ENCODE measurements around the gene STX18.
"Not testable (repeated sequence)": the region's sequence is repeated elsewhere in the genome, so short reads cannot be mapped to it uniquely, and the experiment has no call there.

Gene STX18

GRCh38 chr4:4422856-4423499, 118.9 kb downstream of the STX18 start:
- DNase-seq (ENCODE audit: extremely low read depth in 1 of 2, low read depth in 1 of 2), result no peak

DNA sequence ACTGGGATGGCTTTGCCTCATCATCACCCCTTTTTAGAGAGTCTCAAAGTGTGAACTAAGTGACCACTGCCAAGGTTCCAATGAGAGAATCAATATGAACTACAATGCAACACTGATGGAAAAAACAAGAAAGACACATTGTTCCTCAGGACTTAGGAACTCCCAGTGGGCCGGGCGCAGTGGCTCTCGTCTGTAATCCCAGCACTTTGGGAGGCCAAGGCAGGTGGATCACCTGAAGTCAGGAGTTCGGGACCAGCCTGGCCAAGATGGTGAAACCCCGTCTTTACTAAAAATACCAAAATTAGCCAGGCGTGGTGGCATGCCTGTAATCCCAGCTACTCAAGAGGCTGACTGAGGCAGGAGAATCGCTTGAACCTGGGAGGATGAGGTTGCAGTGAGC, 119.7 kb downstream of the STX18 start:
- not testable (repeated sequence) for DNase-seq (ENCODE audit: extremely low read depth in 1 of 2, low read depth in 1 of 2)

GRCh38 chr4:4421356-4421755, 120.5 kb downstream of the STX18 start:
- DNase-seq (ENCODE audit: extremely low read depth in 1 of 2, low read depth in 1 of 2), result no peak

DNA sequence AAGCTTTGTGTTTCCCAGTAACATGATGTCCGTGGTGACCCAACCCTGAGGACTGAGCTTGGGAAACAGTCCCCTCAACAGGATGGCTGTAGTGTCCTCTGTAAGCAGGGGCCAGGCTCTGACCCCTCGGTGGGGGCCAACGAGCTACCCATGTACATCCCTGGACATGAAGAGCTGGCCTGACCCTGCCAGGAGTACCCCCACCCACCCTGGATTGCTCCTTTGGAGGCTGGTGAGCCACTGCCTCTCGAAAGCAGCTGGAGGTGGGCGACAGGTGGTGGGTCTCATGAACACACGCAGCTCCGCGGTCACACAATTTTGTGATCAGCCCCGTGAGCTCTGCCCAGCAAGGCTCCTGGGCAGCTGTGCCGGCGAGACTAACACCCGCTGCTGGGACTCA, 121.4 kb downstream of the STX18 start:
- no peak for DNase-seq (ENCODE audit: extremely low read depth in 1 of 2, low read depth in 1 of 2)

DNA sequence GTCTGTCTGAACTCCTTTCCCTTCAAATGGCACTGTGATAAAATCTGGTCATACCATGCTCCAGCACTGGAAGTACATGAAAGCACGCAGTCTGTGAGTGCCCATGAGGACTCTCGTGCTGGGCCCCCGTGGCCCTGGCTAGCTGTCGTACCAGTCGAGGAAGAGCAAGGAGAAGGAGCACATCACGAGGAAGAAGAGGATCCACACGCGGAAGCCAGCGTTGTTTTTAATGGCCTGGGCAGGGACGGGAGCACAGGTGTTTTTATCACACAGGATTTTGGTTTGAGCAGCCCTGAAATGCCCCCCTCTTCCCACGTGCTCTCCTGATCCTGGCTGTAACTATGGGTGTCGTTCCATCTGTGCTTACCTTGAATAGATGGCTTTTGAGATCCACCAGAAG, 122.0 kb downstream of the STX18 start:
- DNase-seq (ENCODE audit: extremely low read depth in 1 of 2, low read depth in 1 of 2), result no peak

DNA sequence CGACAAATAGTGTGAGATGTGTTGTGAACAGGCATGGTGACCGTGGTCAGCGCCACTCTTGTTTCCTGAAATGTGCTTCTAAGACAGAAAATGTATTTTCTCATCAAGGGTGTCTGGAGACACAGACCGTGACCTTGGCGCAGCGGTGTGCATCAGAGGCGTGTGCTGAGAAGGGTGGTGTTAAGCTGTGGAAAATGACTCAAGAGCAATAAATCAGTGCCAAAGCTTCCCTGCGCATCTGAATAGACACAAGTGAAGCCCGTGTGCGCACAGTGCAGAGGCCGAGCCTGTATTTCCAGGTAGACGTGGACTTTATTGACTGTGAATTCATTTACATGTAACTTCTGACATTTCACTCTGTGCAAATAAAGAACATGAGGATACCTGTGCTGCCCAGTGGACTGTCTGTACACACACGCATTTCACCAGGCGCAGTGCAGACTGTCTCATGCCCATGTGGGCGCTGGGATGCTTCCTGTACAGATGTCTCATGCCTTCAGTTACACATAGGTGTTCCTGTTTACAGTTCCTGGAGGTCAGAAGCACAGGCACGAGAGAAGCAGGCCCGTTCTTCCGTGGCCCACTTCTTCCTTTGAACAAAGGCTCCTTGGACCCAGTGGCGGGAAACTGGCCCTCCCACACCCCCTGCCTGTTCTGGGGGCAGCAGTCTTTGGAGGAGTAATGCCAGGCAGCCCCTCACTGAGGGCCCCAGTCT, 123.0 kb downstream of the STX18 start:
- DNase-seq (ENCODE audit: extremely low read depth in 1 of 2, low read depth in 1 of 2), result no peak

- no peak for DNase-seq (ENCODE audit: extremely low read depth in 1 of 2, low read depth in 1 of 2)
Measured at GRCh38 chr4:4417886-4418285, 124.0 kb downstream of the STX18 start.

DNA sequence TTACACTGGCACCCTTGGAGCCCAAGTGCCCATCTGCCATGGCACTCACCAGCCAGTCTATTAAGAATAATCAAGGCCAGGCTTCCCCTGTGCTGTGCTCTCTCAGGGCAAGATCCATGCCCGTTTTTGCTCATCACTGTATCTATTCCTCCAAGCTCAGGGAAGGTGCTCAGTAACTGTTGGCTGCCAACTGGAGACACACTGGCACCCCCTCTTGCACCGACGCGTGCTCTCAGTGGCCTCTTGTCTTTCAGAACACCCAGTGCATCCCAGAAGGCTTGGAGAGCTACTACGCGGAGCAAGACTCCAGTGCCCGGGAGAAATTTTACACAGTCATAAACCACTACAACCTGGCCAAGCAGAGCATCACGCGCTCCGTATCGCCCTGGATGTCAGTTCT, 124.9 kb downstream of the STX18 start:
- no peak for DNase-seq (ENCODE audit: extremely low read depth in 1 of 2, low read depth in 1 of 2)

GRCh38 chr4:4415806-4416805, 125.7 kb downstream of the STX18 start:
- no peak for DNase-seq (ENCODE audit: extremely low read depth in 1 of 2, low read depth in 1 of 2)

- DNase-seq (ENCODE audit: extremely low read depth in 1 of 2, low read depth in 1 of 2), result no peak
Measured at GRCh38 chr4:4415107-4415805, 126.6 kb downstream of the STX18 start.

GRCh38 chr4:4413806-4414205, 128.0 kb downstream of the STX18 start:
- no peak for DNase-seq (ENCODE audit: extremely low read depth in 1 of 2, low read depth in 1 of 2)

DNA sequence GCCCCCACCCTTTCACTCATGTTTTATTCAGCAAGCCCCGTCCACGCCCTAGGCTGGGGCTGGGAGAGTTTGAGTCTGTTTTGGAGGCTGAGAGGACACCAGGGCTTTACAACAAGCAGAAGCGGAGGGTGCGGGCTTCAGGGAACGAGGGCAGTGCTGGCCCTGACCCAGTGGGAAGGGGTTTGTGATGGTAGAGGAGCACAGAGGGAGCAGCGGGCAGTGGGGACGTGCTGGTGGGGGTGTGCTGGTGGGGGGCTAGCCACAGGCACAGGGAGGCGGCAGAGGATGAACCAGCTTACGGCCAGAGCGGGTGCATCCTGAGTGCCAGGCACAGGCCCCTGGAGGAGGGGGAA, 128.5 kb downstream of the STX18 start:
- no peak for DNase-seq (ENCODE audit: extremely low read depth in 1 of 2, low read depth in 1 of 2)

DNA sequence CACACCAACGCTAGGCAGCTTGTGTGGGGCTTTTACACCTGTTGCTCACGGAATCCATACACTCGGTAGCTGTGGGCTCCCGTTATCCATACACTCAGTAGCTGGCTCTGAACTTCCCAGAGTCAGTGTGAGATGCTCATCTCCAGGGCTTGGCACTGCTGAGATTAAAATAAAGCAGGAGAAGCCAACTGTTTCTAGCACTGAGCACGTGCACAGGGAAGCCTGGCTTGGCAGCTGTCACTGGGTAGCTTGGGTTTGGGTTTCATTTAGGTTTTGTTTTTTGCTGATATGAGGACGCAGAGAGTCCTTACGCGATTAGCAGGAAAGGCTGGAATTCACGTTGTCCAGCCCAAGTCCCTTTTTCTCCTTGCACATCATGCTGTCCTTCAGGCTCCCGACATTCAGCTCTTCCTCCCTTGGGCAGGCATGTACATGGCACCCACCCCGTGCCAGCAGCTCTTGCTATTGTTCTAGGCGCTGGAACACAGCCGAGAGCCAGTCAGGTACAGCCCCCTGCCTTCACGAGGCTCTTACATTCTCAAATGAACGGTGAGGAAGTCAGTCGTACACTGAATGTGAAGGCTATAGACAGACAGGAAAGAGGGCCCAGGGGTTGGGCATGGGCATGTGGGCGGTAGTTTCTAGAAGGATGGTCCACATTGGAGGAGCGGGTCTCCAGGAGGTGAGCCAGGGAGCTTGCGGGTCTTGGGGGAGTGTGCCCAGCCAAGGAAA, 129.0 kb downstream of the STX18 start:
- DNase-seq (ENCODE audit: extremely low read depth in 1 of 2, low read depth in 1 of 2), result no peak

- no peak for DNase-seq (ENCODE audit: extremely low read depth in 1 of 2, low read depth in 1 of 2)
Measured at GRCh38 chr4:4411906-4412305, 129.9 kb downstream of the STX18 start.

DNA sequence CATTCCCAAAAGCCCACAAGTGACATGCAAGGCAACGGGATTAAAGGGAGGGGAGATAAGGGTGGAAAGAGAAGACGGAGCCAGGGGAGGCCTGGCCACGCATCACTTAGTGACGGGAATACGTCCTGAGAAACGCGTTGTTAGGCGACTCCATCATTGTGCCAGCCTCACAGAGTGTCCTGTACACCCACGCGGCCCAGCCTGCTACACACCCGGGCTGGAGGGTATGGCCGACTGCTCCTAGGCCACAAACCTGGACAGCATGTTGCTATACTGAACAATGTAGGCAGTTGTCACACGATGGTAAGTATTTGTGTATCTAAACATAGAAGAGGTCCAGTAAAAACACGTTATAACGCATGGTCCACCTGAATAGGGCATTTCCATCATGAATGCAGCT, 131.6 kb downstream of the STX18 start:
- no peak for DNase-seq (ENCODE audit: extremely low read depth in 1 of 2, low read depth in 1 of 2)

- DNase-seq (ENCODE audit: extremely low read depth in 1 of 2, low read depth in 1 of 2), result no peak
Measured at GRCh38 chr4:4409416-4410115, 132.3 kb downstream of the STX18 start.

DNA sequence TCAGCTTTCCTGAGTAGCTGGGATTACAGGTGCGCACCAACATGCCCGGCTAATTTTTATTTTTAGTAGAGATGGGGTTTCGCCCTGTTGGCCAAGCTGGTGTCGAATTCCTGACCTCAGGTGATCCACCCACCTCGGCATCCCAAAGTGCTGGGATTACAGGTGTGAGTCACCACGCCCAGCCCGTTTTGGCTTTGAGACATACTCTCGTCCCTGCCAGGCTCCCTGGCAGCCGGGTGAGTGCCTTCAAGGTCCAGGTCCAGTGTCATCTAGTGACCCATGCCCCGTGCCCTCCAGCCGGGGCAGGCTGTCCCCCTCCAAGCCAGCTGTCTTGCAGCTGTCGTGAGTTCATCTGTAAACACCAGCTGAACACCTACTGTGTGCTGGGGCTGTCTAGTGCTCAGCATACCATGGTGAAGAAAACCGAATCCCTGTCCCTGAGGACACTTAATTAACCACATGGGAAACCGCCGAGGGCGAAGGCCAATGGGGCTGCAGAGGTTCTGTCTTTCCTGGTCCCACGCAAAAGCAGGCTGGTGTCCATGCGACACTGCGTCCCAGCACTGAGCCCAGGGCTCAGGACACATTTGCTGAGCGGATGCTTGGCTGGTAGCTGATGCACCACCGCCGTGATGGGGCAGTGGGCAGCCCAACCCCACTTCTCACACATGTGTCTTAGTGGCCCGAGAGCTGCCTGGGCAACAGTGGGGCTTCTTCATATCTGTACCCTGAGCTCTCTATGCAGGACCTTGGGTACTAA, 133.1 kb downstream of the STX18 start:
- no peak for DNase-seq (ENCODE audit: extremely low read depth in 1 of 2, low read depth in 1 of 2)

- no peak for DNase-seq (ENCODE audit: extremely low read depth in 1 of 2, low read depth in 1 of 2)
Measured at GRCh38 chr4:4408132-4408523, 133.7 kb downstream of the STX18 start.

Measured in activated CD8-positive, alpha-beta memory T cell treated with anti-CD3 and anti-CD28 coated beads for 1 hour (primary cell).